BJ (cell line): ENCODE data around the gene CDH23. TPM values are rescaled to one million over a fixed set of nuclear protein-coding genes. Genes with fewer than 3 reads are reported as not detected.

Experiments used
- CTCF ChIA-PET: fragments of 350-600 bp; formaldehyde crosslinking; extraction: SDS; loops from one replicate; lab custom pipeline; 2021; ENCODE audit warnings: antibody characterized with exemption, inconsistent platforms; lab: Yijun Ruan, JAX
- POLR2A ChIA-PET: fragments of 300-600 bp; sonication (Branson Sonifier 250); formaldehyde crosslinking; extraction: SDS; loops from one replicate; lab custom pipeline; 2021; ENCODE audit warnings: antibody characterized with exemption; lab: Charles Lee
- DNase-seq: peaks from one replicate; pipeline ENCODE4 v3.0.0-alpha.2; 2011; ENCODE audit warnings: low read depth
- H3K27me3 ChIP-seq: 2 replicates; pipeline ENCODE4 v1.6.0; 2011; ENCODE audit warnings: low read length; ENCODE audit not compliant: control insufficient read depth, insufficient read depth
- H3K36me3 ChIP-seq: 2 replicates; pipeline ENCODE4 v1.5.1; 2011; ENCODE audit warnings: low read length; ENCODE audit not compliant: control insufficient read depth, insufficient read depth
- H3K4me3 ChIP-seq: 2 replicates; pipeline ENCODE4 v1.5.1; 2011; ENCODE audit warnings: low read depth, mild to moderate bottlenecking, control low read depth, low read length
- polyA plus RNA-seq: library from polyadenylated mRNA; depleted of rRNA; stranded (reverse); fragments of >200 nt; gene quantifications from 2 replicates; pipeline ENCODE4 v1.2.3, GENCODE V29; 2011
- TF ChIP-seq, protein P1 (sequence below): IDR thresholded peaks from 2 replicates; pipeline ENCODE4 v1.5.1; 2011; ENCODE audit warnings: low read depth, mild to moderate bottlenecking, control low read depth, inconsistent platforms, low read length, moderate library complexity; ENCODE audit not compliant: insufficient read depth

Gene CDH23
- polyA plus RNA-seq, 1 experiment = 0.05 TPM

DNA sequence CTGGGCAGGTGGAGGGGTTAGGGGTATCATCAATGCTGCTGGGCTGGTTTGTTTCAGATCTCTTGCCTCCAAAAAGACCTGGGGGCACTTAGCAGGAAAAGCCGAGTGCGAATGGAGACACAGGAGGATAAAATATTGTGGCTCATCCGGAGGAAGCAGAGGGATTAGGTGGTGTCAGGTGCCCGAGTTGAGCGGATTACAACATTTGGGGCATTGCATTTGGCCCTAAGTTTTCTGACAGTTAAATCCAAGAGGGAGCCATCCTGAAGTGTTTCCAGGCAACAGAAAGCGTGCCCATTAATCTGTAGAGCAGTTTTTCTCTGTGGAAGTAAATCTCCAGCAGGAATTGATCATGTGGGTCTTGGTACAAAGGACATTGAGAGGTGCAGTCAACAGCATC, 85.9 kb downstream of the CDH23 start:
- no peak for DNase-seq
- CTCF ChIA-PET = interaction anchor here (1.5 kb wide), 1 partner anchor 218 kb away, joined by 4 read pairs; no protein-coding TSS in a partner anchor
- no peak overlapping the region for H3K4me3 ChIP-seq
- POLR2A ChIA-PET = no interaction called here
- peaks cover 9% of the 10 kb centered on the region; the same call in 1 of the 2 replicates for H3K27me3 ChIP-seq
- no peaks in the 10 kb centered on the region for H3K36me3 ChIP-seq
- TF ChIP-seq, protein P1, sequence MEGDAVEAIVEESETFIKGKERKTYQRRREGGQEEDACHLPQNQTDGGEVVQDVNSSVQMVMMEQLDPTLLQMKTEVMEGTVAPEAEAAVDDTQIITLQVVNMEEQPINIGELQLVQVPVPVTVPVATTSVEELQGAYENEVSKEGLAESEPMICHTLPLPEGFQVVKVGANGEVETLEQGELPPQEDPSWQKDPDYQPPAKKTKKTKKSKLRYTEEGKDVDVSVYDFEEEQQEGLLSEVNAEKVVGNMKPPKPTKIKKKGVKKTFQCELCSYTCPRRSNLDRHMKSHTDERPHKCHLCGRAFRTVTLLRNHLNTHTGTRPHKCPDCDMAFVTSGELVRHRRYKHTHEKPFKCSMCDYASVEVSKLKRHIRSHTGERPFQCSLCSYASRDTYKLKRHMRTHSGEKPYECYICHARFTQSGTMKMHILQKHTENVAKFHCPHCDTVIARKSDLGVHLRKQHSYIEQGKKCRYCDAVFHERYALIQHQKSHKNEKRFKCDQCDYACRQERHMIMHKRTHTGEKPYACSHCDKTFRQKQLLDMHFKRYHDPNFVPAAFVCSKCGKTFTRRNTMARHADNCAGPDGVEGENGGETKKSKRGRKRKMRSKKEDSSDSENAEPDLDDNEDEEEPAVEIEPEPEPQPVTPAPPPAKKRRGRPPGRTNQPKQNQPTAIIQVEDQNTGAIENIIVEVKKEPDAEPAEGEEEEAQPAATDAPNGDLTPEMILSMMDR = no peak

DNA sequence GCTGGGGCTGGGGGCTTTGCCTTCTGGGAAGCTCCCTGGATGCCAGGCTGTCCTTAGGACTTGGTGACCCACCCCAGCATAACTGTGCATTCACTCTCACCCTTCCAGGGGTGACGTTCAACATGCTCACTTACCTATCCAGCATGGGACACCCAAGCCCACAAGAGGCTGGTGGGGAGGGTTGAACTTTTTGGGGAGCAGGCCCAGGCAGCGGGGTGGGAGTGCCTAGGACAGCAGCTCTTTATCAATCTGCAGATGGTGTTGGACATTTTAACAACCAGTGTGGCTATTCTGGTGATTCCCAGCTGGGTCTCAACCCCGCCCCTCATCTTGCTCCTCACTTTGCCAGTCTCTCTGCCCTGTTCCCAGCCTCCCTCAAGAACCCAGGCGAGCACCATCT, 86.4 kb downstream of the CDH23 start:
- POLR2A ChIA-PET = no interaction called here
- DNase-seq = no peak

DNA sequence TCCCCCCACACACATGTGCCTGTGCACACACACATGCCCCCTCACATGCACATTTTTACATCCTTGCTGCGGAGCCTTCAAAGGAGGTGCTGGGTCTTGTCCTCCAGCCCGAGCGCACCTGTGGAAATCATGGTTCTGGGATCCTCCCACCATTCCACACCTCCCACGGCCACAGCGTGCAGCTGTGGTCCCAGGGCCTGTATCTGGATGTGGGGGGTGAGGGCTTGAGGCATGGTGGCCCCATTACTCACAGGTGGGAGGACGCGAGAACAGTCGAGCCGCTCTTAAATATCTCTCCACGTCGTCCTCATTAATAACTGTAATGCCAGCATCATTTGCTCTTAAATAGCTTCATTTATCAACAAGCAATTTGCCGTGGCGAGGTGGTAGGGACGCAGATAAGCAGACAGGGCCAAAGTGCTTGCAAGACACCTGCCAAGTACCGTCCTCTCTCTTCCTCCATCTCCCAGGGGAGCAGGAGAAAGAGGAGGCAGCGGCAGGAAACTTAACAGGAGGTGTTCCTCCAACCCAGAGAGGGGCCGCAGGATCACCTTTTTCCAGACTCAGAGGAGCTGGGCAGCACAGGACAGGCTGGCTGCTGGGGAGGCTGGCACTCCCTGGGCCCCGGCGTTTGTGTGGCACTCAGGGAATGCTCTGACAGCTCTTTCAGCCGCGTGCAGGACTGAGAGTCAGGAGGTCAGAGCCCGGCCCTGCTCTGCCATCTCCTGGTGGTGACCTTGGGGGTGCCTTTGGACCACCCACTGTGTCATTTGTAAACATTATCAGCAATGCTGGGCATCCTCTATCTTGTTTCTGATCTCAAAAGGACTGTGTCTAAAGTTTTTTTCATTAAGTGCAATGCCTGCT, 87.4 kb downstream of the CDH23 start:
- peaks cover 5% of the 10 kb centered on the region; the same call in 1 of the 2 replicates for H3K27me3 ChIP-seq
- DNase-seq = no peak
- ChIA-PET POLR2A (no interaction called here), CTCF (interaction anchor here (1.1 to 1.5 kb wide), 2 partner anchors 10 to 217 kb away, joined by 3 to 4 read pairs; no protein-coding TSS in a partner anchor)
- TF ChIP-seq, protein P1 = no peak
- no peaks in the 10 kb centered on the region for H3K36me3 ChIP-seq
- no peak overlapping the region for H3K4me3 ChIP-seq

More for the DNA sequence above, 86.4 kb downstream of the CDH23 start:
- peaks cover 8% of the 10 kb centered on the region; the same call in 1 of the 2 replicates for H3K27me3 ChIP-seq
- H3K4me3 ChIP-seq = no peak overlapping the region
- CTCF ChIA-PET = interaction anchor here (0.6 to 1.5 kb wide), 3 partner anchors 9 to 542 kb away, joined by 3 to 4 read pairs (median 3); no protein-coding TSS in a partner anchor
- no peaks in the 10 kb centered on the region for H3K36me3 ChIP-seq
- TF ChIP-seq, protein P1 = no peak

DNA sequence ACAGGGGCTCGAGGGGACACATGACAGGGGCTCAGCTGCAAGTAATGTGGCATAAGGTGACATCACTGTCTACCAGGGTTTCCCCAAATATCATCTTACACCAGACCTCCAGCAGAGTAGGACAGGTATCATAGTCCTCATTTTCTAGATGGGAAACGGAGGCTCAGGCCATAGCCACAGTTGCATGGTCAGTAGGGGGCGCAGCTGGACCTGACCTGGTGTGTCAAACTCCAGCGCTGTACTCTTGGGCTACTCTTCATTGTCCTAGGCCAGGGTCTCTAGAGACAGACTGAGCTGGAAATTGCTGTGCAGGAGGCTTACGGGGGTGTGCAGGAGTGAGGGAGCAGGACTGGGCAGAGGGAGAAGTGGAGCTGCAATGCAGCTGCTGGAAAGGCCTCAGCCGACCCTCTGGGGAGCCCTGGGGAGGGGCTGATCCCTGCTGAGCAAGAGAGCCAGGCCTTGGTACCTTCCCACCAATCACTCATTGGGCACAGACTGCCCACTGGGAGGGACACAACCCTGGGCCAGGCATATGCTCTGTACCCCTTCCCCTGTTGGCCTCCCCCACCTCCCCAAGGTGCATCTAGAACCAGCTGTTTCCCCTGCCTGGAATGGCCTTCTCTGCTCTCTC, 89.9 kb downstream of the CDH23 start:
- POLR2A ChIA-PET = no interaction called here
- Histone ChIP-seq H3K4me3 (no peak overlapping the region), H3K36me3 (no peaks in the 10 kb centered on the region), H3K27me3 (peaks cover 1% of the 10 kb centered on the region; the same call in 1 of the 2 replicates)
- DNase-seq = no peak
- CTCF ChIA-PET = interaction anchor here (0.7 to 2.2 kb wide), 10 partner anchors 9 to 321 kb away, joined by 3 to 8 read pairs (median 6); no protein-coding TSS in a partner anchor
- TF ChIP-seq, protein P1 = peak; percentile 64

DNA sequence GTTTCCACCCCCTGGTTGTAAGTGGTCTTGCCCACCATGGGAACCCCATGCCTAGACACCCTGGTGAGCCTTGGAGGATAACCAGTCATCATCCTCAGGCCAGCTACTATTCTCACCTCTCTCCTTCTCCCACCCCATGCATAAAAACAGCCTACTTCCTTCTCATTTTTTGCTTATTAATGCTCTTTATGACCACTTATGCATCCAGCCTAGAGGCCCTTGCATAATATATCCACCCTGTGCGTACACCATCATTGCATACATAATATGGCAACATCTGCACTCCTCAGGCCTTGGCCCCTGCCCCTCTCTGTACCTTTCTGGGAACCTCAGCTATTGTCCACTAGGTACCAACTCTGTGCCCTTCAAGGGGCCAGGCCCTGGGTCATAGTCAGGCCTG, 91.0 kb downstream of the CDH23 start:
- ChIA-PET CTCF (no interaction called here), POLR2A (no interaction called here)
- Histone ChIP-seq H3K36me3 (no peaks in the 10 kb centered on the region), H3K27me3 (peaks cover 3% of the 10 kb centered on the region; the same call in 1 of the 2 replicates), H3K4me3 (no peak overlapping the region)
- TF ChIP-seq, protein P1 = no peak
- no peak for DNase-seq
